Measurements from ENCODE around the gene BCL2L2. TPM values are rescaled to one million over a fixed set of nuclear protein-coding genes. Genes with fewer than 3 reads are reported as not detected.

Gene BCL2L2
- total and polyA plus RNA-seq, 2 experiments from 2014 or later = 4.3 to 20.8 TPM

- 88% methylated on average over 2 of the region's 2 CpGs for WGBS (ENCODE audit: low lambda C conversion rate, missing lambda C conversion rate)
Observed at GRCh38 chr14:23299211-23299957, 7.2 kb upstream of the BCL2L2 start.

GRCh38 chr14:23299986-23300686 lies 6.5 kb upstream of the BCL2L2 start:
- Histone ChIP-seq H3K79me2 (peaks cover 13% of the 10 kb centered on the region), H3K36me3 (replicated peaks; ENCODE audit: insufficient read depth, low read depth) (no peaks in the 10 kb centered on the region), H3K27ac (peak overlapping the region; percentile 98), H3K9me2 (replicated peaks; ENCODE audit: insufficient read depth) (no peaks in the 10 kb centered on the region), H3K4me3 (peak overlapping the region; percentile 75), H2AFZ (peak overlapping the region; percentile 7), H3K9me3 (ENCODE audit: low read depth) (no peaks in the 10 kb centered on the region), H4K20me1 (ENCODE audit: insufficient read depth, poor library complexity, severe bottlenecking) (no peaks in the 10 kb centered on the region), H3K27me3 (no peaks in the 10 kb centered on the region), H3K4me2 (peak overlapping the region; percentile 75), H3K4me1 (ENCODE audit: insufficient read depth) (peaks cover 15% of the 10 kb centered on the region)
- DNase-seq (ENCODE audit: low spot score) = no peak
- no peak for TF ChIP-seq EZH2 (IDR thresholded peaks at IDR 0.05; ENCODE audit: borderline replicate concordance)
- TF ChIP-seq EZH2phosphoT487 (IDR thresholded peaks at IDR 0.05; ENCODE audit: low read depth, severe bottlenecking, unreplicated experiment) = no peak
- TF ChIP-seq CTCF (IDR thresholded peaks at IDR 0.05; ENCODE audit: poor library complexity) = no peak
- WGBS (ENCODE audit: low lambda C conversion rate, missing lambda C conversion rate) = 74% methylated on average over 10 of the region's 10 CpGs

More at GRCh38 chr14:23299211-23299957, 7.2 kb upstream of the BCL2L2 start:
- Histone ChIP-seq H3K9me3 (ENCODE audit: low read depth) (no peaks in the 10 kb centered on the region), H3K4me2 (peak overlapping the region; percentile 38), H3K36me3 (replicated peaks; ENCODE audit: insufficient read depth, low read depth) (no peaks in the 10 kb centered on the region), H3K27ac (peak overlapping the region; percentile 98), H2AFZ (no peak overlapping the region), H3K4me3 (no peak overlapping the region), H3K79me2 (peaks cover 10% of the 10 kb centered on the region), H3K4me1 (ENCODE audit: insufficient read depth) (peaks cover 15% of the 10 kb centered on the region), H4K20me1 (ENCODE audit: insufficient read depth, poor library complexity, severe bottlenecking) (no peaks in the 10 kb centered on the region), H3K27me3 (no peaks in the 10 kb centered on the region), H3K9me2 (replicated peaks; ENCODE audit: insufficient read depth) (no peaks in the 10 kb centered on the region)
- TF ChIP-seq EZH2 (IDR thresholded peaks at IDR 0.05; ENCODE audit: borderline replicate concordance) (no peak), CTCF (IDR thresholded peaks at IDR 0.05; ENCODE audit: poor library complexity) (peak; percentile 47)
- peak; percentile 68 for DNase-seq (ENCODE audit: low spot score)

GRCh38 chr14:23300687-23301223 lies 5.9 kb upstream of the BCL2L2 start:
- peak; percentile 68 for DNase-seq (ENCODE audit: low spot score)
- H3K79me2 ChIP-seq = peaks cover 13% of the 10 kb centered on the region
- no peaks in the 10 kb centered on the region for H3K9me3 ChIP-seq (ENCODE audit: low read depth)
- 2% methylated on average over 12 of the region's 13 CpGs for WGBS (ENCODE audit: low lambda C conversion rate, missing lambda C conversion rate)
- no peaks in the 10 kb centered on the region for H3K27me3 ChIP-seq
- H3K27ac ChIP-seq = peak overlapping the region; percentile 98
- peaks cover 19% of the 10 kb centered on the region for H3K4me1 ChIP-seq (ENCODE audit: insufficient read depth)
- no peaks in the 10 kb centered on the region for H4K20me1 ChIP-seq (ENCODE audit: insufficient read depth, poor library complexity, severe bottlenecking)
- TF ChIP-seq EZH2phosphoT487 (IDR thresholded peaks at IDR 0.05; ENCODE audit: low read depth, severe bottlenecking, unreplicated experiment) = no peak
- no peak for TF ChIP-seq CTCF (IDR thresholded peaks at IDR 0.05; ENCODE audit: poor library complexity)
- no peak for TF ChIP-seq EZH2 (IDR thresholded peaks at IDR 0.05; ENCODE audit: borderline replicate concordance)
- peak overlapping the region; percentile 75 for H3K4me2 ChIP-seq
- no peaks in the 10 kb centered on the region for H3K9me2 ChIP-seq (replicated peaks; ENCODE audit: insufficient read depth)
- peak overlapping the region; percentile 7 for H2AFZ ChIP-seq
- H3K4me3 ChIP-seq = peak overlapping the region; percentile 75
- H3K36me3 ChIP-seq (replicated peaks; ENCODE audit: insufficient read depth, low read depth) = no peaks in the 10 kb centered on the region

Measured in hepatocyte (in vitro differentiated cells).